COLO668 (cell line): Measurements from ENCODE around the gene PDE4D.

Experiments used
- DNase-seq: peaks from one replicate; lab custom pipeline; 2025; ENCODE audit not compliant: unreplicated experiment; lab: John Stamatoyannopoulos, UW

PDE4D gene

DNA sequence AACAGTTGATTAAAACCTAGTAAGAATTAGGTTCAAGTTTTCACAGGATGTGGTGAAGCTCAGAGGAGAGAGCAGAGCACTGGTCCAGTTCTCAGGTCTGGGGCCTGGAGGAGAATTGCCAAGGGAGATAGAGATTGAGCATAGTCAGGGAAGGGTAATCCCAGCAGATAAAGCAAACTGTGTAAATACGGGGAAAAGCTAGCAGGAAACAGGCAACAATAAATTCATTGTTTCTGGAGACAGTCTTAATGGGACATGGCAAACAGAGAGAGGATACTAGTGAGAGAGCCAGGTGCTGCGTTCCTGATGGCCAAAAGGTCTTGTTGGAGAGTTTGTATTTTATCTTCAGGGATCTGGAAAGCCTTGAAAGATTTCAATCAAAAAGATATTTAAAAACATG is 333.0 kb downstream of the PDE4D start:
- DNase-seq, result peak; percentile 39

DNA sequence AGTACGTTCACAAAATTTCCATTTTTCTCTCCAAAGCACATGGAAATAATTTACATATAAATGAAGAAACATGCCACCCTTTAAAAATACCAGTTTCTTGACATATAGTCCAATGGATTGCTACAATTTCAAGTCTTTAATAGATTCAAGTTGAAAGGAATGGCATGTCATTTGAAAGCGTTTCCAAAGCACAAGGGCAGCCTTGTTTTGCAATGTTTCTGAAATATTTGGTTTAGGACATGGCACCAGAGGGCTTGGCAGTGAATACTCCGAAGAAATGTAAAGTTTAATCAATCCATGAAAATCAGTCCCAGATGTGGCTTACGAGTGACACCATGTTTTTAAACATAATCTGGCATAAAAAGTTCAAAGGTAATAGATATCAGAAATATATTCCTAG is 333.7 kb downstream of the PDE4D start:
- no peak for DNase-seq

DNA sequence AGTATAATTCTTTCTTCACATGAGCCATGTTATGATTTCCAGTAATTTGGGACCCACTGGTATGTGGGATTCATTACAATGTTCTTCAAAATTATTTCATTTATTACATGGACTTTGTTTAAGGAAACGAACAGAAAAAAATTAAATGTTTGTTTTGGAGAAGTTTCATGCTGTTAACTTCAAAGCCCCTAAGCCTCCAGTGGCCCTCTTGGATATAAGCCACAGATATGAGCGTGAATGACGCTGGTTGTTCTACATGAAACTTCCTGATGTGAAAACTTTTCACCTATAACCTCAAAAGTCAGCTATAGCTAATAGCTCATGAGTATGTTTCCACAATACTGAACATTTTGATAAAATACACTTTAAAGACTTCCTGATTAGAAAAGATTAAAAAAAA is 334.2 kb downstream of the PDE4D start:
- DNase-seq, result no peak

DNA sequence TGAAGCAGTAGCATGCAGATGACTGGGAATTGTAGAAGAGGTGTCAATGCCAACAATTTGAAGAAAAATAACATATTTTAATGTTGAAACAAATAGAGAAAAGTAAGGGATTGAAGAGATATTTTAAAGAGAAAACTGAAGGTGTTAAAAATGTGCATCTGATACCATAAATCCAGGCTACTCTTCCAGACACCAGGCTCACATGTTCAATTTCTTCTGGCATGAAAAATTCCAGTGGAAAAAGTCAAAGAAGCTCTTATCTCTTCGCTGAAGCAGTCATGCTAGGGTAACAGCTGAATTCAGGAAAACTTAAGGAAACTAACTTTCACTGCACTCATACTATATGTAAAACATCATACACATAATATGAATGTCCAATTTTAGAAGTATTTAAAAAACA is 335.0 kb downstream of the PDE4D start:
- no peak for DNase-seq

DNA sequence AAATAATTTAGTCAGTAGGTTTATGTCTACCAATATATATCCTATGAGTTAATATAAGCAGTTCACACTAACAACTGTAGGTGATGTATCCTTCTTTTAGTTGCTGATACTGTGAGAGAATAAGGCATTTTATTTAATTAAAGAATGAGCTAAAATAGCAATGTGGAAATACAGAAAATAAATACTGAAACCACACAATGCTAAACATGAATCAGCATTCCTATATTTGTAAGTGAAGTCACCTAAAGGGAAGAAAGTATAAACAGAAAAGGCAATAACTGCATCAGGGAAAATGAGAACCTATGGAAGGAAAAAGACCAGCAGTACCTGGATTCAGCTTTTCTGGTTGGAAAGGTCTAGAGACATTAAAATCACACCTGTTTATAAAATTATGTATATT is 336.0 kb downstream of the PDE4D start:
- no peak for DNase-seq

DNA sequence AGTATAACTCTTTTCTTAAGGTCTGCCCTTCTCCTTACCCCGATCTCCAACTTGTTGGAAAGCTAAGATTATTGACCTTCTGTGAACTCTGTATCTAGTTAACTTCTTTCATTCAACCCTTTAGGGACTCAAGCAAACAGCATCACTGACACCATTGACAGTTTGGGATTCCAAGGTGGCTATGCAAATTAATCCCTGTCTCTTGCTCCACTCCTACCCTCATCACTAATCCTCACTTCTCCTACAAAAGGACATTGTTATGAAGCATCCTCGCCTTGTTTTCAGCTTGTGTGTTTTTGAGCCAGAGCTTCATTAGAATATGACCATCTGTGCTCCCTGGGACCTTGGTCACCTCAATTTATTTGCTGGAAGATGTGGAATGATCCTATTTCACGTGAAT is 337.9 kb downstream of the PDE4D start:
- no peak for DNase-seq

DNA sequence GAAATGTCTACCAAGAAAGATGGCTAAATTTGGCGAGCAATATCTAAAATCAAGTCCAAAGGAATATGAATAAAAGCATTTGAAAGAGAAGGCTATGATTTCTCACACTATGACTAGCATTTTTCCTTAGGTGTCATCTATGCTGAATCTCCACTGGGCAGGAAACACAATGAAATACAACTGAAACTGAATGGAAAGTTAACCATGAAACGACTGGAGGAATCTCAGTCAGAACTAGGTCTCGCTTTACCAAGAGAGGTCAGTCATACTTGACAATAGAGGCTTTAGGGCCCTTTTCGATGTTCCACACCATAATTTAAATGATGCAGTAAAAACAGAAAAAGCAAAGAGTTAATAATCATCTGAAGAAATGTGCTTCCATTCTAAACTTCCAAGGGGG is 339.0 kb downstream of the PDE4D start:
- no peak for DNase-seq

DNA sequence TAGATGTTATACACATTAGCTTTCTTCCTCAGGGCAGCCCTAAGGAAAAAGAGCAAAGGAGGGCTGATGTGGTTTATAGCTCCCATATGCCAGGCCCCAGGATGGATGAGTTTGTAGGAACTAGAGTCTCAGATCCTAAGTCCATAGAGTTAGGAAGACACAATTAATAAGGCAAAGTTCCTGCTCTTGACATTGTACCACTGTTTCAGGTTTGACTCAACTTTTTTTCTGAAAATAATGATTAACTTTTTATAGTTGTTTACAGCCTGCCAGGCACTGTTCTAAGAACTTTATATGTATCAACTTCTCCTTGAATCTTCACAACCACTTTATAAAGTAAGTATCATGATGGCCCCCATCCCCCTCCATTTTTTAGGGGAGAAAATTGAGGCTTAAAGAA is 339.5 kb downstream of the PDE4D start:
- no peak for DNase-seq

DNA sequence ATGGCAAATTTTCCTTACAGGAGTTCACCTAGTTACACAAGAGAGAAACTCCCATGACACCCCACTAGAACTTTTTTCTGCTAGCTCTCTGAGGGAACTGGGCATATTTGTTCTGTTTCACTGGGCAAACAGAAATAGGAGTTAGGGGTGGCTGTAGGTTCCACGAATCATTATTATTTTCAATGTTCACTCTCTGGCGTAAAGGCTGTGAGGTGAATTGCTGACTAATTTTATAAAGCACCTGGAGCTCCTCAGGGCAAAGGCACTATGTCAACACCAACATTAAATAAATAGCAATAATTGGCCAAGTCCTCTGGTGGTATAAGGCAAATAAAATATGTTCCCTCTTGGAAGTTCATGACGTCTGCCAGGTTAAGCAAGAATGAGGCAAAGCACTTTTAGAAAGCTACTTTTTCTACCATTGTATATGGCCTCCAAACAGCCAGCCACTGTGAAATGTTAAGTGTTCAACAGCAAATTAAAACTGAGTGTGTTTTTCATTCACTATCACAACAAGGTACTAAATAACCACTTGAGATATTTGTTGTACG is 344.6 kb downstream of the PDE4D start:
- peak; percentile 30 for DNase-seq

DNA sequence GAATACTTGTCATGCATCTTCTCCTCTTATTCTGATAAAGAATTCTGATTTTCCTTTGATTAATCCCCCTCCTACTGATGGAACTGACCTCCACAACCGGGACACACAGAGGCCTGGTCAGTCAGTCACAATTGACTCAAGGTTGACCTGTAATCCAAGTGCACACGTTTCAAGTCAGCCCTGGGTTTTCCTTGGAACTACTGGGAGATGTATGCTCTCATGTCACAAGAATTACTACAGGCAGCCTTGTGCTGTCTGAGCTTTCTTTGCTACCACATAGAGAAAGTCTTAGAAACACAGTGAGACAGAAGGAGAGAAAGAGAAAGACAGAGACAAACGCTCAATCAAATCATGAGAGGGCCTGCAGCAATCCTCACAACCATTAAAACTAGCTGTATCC is 345.8 kb downstream of the PDE4D start:
- DNase-seq, result no peak

DNA sequence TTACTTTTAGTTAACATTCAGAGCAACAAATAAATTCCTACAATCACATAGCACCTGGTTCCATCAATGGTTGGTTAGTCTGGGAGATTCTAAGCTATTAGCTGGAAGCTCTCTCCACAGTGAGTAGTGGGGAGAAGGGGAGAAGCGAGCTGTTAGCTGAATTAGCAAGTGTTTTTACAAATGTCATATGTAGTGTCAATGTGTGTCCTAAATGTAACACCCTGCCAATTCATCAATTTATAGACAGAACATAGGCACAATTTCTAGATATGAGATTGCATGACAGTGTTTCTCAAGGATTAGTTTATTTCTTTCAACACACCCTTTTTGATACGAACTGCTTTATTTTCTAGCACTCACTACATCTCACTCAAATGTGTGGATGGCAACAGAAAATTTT is 349.0 kb downstream of the PDE4D start:
- DNase-seq, result no peak

DNA sequence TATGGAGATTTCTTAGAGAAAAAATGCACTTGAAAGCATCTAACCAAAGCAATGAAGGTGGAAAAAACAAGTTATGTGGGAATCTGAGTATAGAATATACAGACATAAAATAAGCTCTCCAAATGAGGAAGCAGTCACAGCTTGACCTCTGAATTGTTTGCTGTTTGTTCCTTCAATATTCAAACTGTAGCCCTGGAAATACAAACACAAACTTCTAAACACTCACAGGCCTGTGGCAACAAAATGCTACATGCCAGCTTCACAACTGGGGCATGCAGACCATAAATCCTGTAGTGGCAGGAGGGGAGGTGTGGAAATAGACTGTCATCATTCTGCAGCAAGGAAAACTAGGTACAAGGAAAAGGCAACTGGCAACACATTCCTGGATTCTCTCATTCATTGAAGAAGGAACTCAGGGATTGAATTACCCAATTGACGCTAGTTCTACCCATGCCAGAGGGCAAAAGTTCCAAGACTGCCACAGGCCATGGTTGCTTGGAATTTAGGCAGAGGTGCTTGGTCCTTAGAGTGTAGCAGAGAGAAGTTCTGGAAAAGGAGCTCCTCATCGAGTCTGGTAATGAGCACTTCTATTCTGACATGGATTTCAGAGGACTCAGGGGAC is 349.6 kb downstream of the PDE4D start:
- peak; percentile 30 for DNase-seq

DNA sequence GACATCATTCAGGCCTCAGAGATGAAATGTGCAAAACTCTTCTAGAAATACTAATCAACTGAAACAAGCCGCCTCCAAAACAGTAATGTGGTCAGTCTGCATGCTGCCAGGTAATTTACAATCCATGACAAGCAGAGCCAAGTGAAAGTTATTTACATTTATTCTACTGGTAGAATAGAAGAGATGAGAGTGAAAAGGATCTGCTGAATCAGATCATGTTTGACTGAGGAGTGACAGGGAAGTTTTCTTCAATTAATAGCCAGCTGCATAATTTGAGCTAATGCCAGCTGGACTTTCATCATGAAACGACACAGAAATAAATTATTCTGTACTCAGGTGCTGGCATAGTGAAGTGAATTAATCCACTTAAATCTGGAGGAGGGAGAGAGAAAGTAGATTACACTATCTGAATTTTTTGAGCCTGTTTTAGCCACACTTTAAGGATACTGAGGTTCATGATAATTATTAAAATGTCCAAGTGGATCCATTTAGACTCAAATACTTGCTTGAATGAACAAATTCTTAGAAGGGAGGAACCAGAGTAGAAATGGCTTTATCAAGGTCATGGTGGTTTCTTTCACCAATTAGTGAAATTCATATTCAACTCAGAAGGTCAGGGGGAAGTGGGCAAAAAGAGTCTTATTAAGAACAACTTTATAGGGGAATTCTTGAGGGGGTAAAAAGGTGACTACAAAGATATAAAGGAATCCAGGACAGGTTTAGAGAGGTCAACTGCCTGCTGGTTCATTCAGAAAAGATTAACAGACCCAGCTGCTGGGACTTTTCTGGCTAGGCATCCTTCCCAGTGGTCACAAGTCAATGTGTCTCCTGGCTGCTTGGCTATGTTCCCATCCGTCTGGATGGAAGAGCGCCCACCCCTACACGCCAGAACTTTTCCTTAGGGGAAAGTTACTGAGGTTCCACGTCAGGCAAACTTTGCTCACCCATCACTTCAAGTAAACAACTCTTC is 350.4 kb downstream of the PDE4D start:
- peak; percentile 10 for DNase-seq

DNA sequence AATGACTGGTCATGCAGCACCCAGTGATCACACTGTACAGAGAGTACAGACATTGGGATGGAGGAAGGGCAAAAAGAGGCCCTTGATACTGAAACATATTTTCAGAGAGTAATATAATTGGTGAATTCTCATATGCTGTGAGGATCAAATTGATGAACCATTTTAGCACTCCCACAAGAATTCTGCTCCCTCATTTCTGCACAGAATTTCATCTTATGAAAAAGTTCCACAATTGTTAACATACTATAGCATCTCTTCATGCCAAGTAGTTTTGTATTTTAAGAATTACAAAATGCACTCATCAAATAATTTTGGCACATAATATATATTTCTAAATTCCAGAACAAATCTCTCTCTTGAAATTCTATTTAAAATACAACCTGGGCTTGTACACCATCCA is 351.2 kb downstream of the PDE4D start:
- DNase-seq, result no peak

DNA sequence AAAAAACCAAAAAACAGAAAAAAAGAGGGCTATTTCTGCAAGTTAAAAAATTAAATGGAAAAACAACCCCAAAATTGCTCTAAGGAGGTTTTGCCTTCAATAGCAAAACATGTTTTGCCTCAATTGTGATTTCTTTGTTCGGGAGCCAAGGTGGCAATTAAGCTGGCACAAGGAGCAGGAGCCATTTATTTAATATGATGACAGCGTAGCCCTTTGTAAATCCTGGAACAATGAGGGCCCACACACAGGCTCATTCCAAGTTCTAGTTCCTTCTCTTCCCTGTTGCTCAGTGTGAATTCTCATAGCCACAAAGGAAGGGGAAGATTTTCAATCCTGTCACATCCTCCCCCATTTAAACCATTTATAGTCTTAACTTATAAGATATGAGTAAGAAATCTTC is 353.2 kb downstream of the PDE4D start:
- DNase-seq, result no peak

DNA sequence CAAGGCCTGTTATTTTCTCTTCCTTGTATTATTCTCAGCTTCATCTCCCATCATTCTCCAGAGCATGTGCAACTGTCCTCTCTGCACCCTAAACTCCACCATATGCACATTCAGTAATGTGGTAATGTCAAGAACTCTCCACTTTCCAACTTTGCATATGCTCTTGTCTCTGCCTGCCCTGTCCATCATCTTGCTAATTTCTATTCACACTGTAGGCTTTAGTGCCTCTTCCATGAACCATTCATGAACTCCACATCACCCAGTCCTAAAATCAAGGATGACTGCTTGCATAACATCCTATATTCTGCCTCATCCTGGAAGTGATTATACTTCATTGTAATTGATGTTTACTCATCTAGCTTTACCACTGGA is 354.8 kb downstream of the PDE4D start:
- no peak for DNase-seq

DNA sequence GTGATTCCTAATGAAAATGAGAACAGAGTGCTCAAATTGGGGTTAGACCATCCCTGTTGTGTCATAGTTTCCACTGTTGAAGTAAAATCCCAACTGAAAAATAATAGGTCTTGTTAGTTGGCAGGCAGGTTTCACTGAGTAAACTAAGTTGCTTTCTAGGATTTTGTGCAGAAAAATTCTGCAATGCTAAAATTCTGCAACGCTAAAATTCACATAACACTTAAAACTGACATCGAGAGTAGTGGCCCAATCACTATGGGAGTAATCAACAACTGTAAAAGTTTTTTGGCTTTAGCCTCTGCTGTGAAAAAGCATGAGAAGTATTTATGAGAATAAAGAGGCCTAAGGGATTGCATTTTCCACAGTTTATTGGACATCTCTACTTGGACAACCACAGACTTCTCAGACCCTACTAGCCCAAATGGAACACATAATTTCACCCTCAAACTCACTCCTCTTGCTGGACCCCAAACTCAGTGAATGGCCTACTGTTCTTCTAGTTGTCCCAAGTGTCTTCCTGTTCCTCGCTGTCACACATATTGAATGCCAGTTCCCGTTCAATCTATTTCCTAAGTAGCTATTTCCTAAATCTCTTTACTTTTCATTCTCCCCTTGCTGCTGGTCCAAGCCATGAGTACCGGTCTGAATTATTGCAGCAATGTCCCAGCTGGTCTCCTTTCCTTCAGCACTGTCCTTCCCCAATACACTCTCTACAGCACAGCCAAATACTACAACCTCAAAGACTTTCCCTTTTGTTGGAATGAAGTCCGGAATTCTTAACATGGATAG is 355.4 kb downstream of the PDE4D start:
- no peak for DNase-seq

DNA sequence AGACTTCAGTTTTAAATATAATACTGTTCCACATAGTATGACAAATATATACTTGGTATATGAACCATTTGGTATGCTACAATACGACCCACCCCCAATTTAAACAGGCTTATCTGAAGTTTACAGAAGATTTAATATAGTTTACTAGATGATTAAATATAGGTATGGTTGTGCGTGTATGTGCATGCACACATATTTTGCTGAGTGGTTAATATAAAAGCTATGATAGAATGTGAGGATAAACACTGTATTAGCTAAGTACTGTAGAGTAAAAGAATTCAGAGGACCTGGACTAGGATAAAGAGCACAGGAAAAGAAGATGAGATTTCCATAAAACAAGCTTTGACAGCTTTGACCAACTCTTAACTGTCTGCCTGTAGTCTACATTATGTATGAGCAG is 356.7 kb downstream of the PDE4D start:
- DNase-seq, result no peak

DNA sequence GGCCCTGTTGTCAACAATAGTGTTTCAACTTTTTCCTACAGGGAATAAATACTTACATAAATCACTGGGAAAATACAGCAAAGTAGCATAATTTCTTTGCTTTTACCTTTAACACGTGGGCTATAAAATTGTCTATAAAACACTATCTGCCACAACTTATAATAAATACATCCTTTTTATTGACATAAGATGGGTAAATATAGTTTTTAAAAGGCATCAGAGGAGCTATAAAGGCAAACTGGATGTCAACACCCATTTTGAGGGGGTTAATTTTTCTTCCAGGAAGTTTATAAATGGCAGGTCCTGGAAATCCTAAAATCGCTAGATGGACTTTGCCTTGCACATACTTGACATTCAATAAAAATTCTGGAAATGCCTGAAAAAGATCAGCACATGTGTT is 358.0 kb downstream of the PDE4D start:
- DNase-seq, result no peak

DNA sequence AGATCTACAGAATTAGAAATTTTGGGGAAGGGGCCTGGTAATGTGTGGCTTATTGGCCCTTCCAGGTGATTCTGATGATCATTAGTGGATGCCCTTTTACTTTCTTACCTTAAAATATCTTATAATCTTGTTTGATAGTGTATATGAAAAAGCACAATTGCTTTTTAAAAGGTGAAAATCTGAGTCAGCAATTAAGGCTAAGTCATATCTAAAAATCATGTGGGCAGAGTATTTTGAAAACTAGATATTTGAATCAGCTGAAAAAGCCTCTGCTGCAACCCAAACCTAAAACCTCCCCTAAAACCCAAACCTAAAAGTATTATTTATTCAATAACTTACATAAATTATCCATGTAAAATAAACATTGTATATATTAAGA is 359.8 kb downstream of the PDE4D start:
- no peak for DNase-seq

DNA sequence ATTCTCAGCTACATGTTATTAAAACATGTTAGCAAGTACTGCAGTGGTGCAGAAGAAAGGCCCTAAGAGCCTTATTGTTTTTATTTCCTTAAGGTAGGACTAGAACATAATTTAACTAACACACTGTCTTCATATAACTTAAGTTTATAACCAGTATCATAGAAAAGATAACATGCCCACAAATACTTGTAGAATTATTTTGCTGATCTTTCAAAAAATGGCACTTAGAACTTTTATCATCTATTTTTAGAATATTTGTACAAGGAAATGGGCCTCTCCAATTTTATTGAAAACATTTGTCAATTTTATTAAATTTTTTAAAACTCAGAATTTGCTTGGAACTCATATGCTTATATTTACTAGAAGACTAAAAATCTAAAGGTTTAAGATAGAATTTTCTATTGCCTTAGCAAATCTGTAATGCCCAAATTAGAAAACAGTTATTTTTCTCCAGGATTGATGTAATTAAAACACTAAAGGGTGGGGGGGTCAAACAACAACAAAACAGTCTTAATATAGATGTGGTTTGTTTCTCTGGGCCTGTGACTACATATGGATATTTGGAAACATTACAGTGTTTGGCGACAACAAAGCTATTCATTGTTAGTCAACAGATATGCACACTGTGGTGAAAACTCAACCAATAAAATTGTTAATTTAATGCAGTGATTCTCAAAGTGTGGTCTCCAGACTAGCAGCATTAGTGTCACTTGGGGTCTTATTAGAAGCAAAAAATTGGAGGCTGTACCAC is 360.4 kb downstream of the PDE4D start:
- no peak for DNase-seq
